Neural cell (in vitro differentiated cells): ENCODE results near the gene VWA3A. TPM values are rescaled to one million over a fixed set of nuclear protein-coding genes. Genes with fewer than 3 reads are reported as not detected.
"Not testable (repeated sequence)": the region's sequence is repeated elsewhere in the genome, so short reads cannot be mapped to it uniquely, and the experiment has no call there.

Experiments used
- H2AFZ ChIP-seq: fragments of 200-600, 300-800 bp; sonication (generic), shearing (Covaris generic); 2 replicates; pipeline ENCODE4 v1.6.0; 2014; ENCODE audit warnings: low read depth, mild to moderate bottlenecking, antibody characterized with exemption, low read length, moderate library complexity
- H3F3A ChIP-seq: fragments of 200-600 bp; shearing (Covaris generic); 2 replicates; pipeline ENCODE4 v1.6.1; 2016; ENCODE audit warnings: mild to moderate bottlenecking, moderate library complexity, mixed read lengths, antibody characterized with exemption, low read length; ENCODE audit not compliant: insufficient read depth, poor library complexity, severe bottlenecking
- H3K27ac ChIP-seq: fragments of 200-600, 300-800 bp; sonication (generic), shearing (Covaris generic); 2 replicates; pipeline ENCODE4 v1.5.1; 2014; ENCODE audit warnings: mild to moderate bottlenecking, low read length, moderate library complexity
- H3K27me3 ChIP-seq: fragments of 300-800, 200-600 bp; sonication (generic), shearing (Covaris generic); 2 replicates; pipeline ENCODE4 v1.6.0; 2014; ENCODE audit warnings: mild to moderate bottlenecking, low read depth, low read length, moderate library complexity; ENCODE audit not compliant: insufficient read depth
- H3K36me3 ChIP-seq: fragments of 300-800, 200-600 bp; sonication (generic), shearing (Covaris generic); 2 replicates; pipeline ENCODE4 v1.5.1; 2014; ENCODE audit warnings: mild to moderate bottlenecking, antibody characterized with exemption, low read length, moderate library complexity; ENCODE audit not compliant: insufficient read depth
- H3K4me2 ChIP-seq: fragments of 300-800, 200-600 bp; sonication (generic), shearing (Covaris generic); 2 replicates; pipeline ENCODE4 v1.6.0; 2014; ENCODE audit warnings: mild to moderate bottlenecking, low read length
- H3K4me3 ChIP-seq: fragments of 300-800, 200-600 bp; sonication (generic), shearing (Covaris generic); 2 replicates; pipeline ENCODE4 v1.5.1; 2014; ENCODE audit warnings: mild to moderate bottlenecking, low read length, moderate library complexity
- H3K79me2 ChIP-seq: fragments of 200-600 bp; shearing (Covaris generic); replicated peaks from 2 replicates; pipeline ENCODE4 v1.6.0; 2014; ENCODE audit warnings: mild to moderate bottlenecking, low read length, moderate library complexity; ENCODE audit not compliant: insufficient read depth
- H3K9ac ChIP-seq: fragments of 300-800, 200-600 bp; sonication (generic), shearing (Covaris generic); 2 replicates; pipeline ENCODE4 v1.6.1; 2016; ENCODE audit warnings: mild to moderate bottlenecking, low read length, mixed read lengths
- H3K9me2 ChIP-seq: fragments of 200-600 bp; shearing (Covaris generic); 2 replicates; pipeline ENCODE4 v1.6.1; 2016; ENCODE audit warnings: mild to moderate bottlenecking, low read length, mixed read lengths; ENCODE audit not compliant: insufficient read depth
- H3K9me3 ChIP-seq: fragments of 200-600, 300-800 bp; sonication (generic), shearing (Covaris generic); 2 replicates; pipeline ENCODE4 v1.6.1; 2016; ENCODE audit warnings: mild to moderate bottlenecking, mixed run types, low read length, moderate library complexity, mixed read lengths
- H4K20me1 ChIP-seq: fragments of 200-600 bp; shearing (Covaris generic); 2 replicates; pipeline ENCODE4 v1.6.1; 2016; ENCODE audit warnings: mild to moderate bottlenecking, mixed run types; ENCODE audit not compliant: insufficient read depth
- CTCF ChIP-seq: fragments of 450-650 bp; IDR thresholded peaks from 2 replicates; pipeline ENCODE4 v1.5.1; 2014; ENCODE audit warnings: antibody characterized with exemption, mild to moderate bottlenecking, moderate library complexity; ENCODE audit not compliant: poor library complexity, severe bottlenecking
- EP300 ChIP-seq: fragments of 450-650 bp; conservative IDR thresholded peaks from 2 replicates; pipeline ENCODE4 v1.6.1; 2014; ENCODE audit warnings: antibody characterized with exemption, mild to moderate bottlenecking, moderate library complexity; ENCODE audit not compliant: poor library complexity, severe bottlenecking
- EZH2 ChIP-seq: fragments of 200-600, 300-800 bp; shearing (Covaris generic), sonication (generic); IDR thresholded peaks from 2 replicates; pipeline ENCODE4 v1.6.1; 2014; ENCODE audit warnings: antibody characterized with exemption, low read length, borderline replicate concordance, mild to moderate bottlenecking; ENCODE audit not compliant: insufficient read depth, poor library complexity, severe bottlenecking
- MXI1 ChIP-seq: fragments of 450-650 bp; conservative IDR thresholded peaks from 2 replicates; pipeline ENCODE4 v1.6.1; 2014; ENCODE audit warnings: antibody characterized with exemption, mild to moderate bottlenecking; ENCODE audit not compliant: poor library complexity, severe bottlenecking
- POLR2AphosphoS5 ChIP-seq: IDR thresholded peaks from 2 replicates; pipeline ENCODE4 v1.6.1; 2012
- RAD21 ChIP-seq: fragments of 450-650 bp; conservative IDR thresholded peaks from 2 replicates; pipeline ENCODE4 v1.6.1; 2014; ENCODE audit warnings: antibody characterized with exemption, mild to moderate bottlenecking, moderate library complexity
- REST ChIP-seq: IDR thresholded peaks from 2 replicates; pipeline ENCODE4 v1.6.1; 2012; ENCODE audit warnings: borderline replicate concordance
- SMC3 ChIP-seq: fragments of 450-650 bp; conservative IDR thresholded peaks from 2 replicates; pipeline ENCODE4 v1.6.1; 2014; ENCODE audit warnings: antibody characterized with exemption, mild to moderate bottlenecking, moderate library complexity; ENCODE audit not compliant: poor library complexity
- TAF1 ChIP-seq: IDR thresholded peaks from 2 replicates; pipeline ENCODE4 v1.6.1; 2012; ENCODE audit warnings: low read depth
- polyA plus RNA-seq: library from polyadenylated mRNA; depleted of rRNA; stranded (reverse); fragments of >200 nt; gene quantifications from 2 replicates; pipeline ENCODE4 v1.2.3, GENCODE V29; 2014

Gene VWA3A
- polyA plus RNA-seq, 1 donor from 2014 or later: 1.8 TPM

- no peak overlapping the region for H3K9ac ChIP-seq
- H2AFZ ChIP-seq: no peak overlapping the region
- H3K9me2 ChIP-seq: no peaks in the 10 kb centered on the region
- no peaks in the 10 kb centered on the region for H3K27me3 ChIP-seq
- no peak for TF ChIP-seq TAF1
- TF ChIP-seq MXI1: no peak
- TF ChIP-seq EP300: no peak
- no peak for TF ChIP-seq SMC3
- no peak for TF ChIP-seq EZH2
- no peak for TF ChIP-seq POLR2AphosphoS5
- TF ChIP-seq RAD21: no peak
- TF ChIP-seq REST: no peak
- TF ChIP-seq CTCF: no peak
- no peaks in the 10 kb centered on the region for H3F3A ChIP-seq
- no peaks in the 10 kb centered on the region for H4K20me1 ChIP-seq
- H3K36me3 ChIP-seq: no peaks in the 10 kb centered on the region
- no peak overlapping the region for H3K4me2 ChIP-seq
- no peak overlapping the region for H3K27ac ChIP-seq
- H3K9me3 ChIP-seq: no peaks in the 10 kb centered on the region
- H3K79me2 ChIP-seq: no peaks in the 10 kb centered on the region
- no peak overlapping the region for H3K4me3 ChIP-seq
Observed at GRCh38 chr16:22124583-22125284, 32.4 kb downstream of the VWA3A start.

GRCh38 chr16:22126037-22126558, 33.8 kb downstream of the VWA3A start:
- no peaks in the 10 kb centered on the region for H3K79me2 ChIP-seq
- H3K27me3 ChIP-seq: no peaks in the 10 kb centered on the region
- no peak overlapping the region for H3K27ac ChIP-seq
- H4K20me1 ChIP-seq: no peaks in the 10 kb centered on the region
- no peaks in the 10 kb centered on the region for H3F3A ChIP-seq
- no peak overlapping the region for H3K9ac ChIP-seq
- no peak overlapping the region for H3K4me3 ChIP-seq
- H3K36me3 ChIP-seq: no peaks in the 10 kb centered on the region
- no peak overlapping the region for H3K4me2 ChIP-seq
- H2AFZ ChIP-seq: no peak overlapping the region
- TF ChIP-seq CTCF: no peak
- TF ChIP-seq EP300: no peak
- no peak for TF ChIP-seq RAD21
- no peak for TF ChIP-seq POLR2AphosphoS5
- no peak for TF ChIP-seq EZH2
- TF ChIP-seq MXI1: no peak
- H3K9me3 ChIP-seq: no peaks in the 10 kb centered on the region
- no peaks in the 10 kb centered on the region for H3K9me2 ChIP-seq

- H3K9me3 ChIP-seq, H3K9ac ChIP-seq, H3K9me2 ChIP-seq, H4K20me1 ChIP-seq, H2AFZ ChIP-seq, H3K27ac ChIP-seq, H3K36me3 ChIP-seq, H3K27me3 ChIP-seq, H3K79me2 ChIP-seq, H3K4me3 ChIP-seq, H3F3A ChIP-seq, H3K4me2 ChIP-seq: not testable (repeated sequence)
Observed at GRCh38 chr16:22128537-22128936, 36.2 kb downstream of the VWA3A start.
